Astrocyte of the cerebellum (primary cell): ENCODE measurements around the gene TTLL6.
"Not testable (repeated sequence)": the region's sequence is repeated elsewhere in the genome, so short reads cannot be mapped to it uniquely, and the experiment has no call there.

Experiments used
- DNase-seq: peaks from one replicate; pipeline ENCODE4 v3.0.0-alpha.2; 2011; ENCODE audit warnings: low read depth
- H3K4me3 ChIP-seq: 2 replicates; pipeline ENCODE4 v1.5.1; 2011; ENCODE audit warnings: mild to moderate bottlenecking, low read depth, low read length, moderate library complexity
- in situ Hi-C: cut with HindIII; loops from 2 replicates; pipeline ENCODE4 v1.10.0; 2017; ENCODE audit warnings: low sequenced_read_pairs
- TF ChIP-seq, protein P1 (sequence below): IDR thresholded peaks from 2 replicates; pipeline ENCODE4 v1.5.1; 2012; ENCODE audit warnings: low read length, low read depth, moderate library complexity, mild to moderate bottlenecking; ENCODE audit errors: missing control alignments

Gene TTLL6

DNA sequence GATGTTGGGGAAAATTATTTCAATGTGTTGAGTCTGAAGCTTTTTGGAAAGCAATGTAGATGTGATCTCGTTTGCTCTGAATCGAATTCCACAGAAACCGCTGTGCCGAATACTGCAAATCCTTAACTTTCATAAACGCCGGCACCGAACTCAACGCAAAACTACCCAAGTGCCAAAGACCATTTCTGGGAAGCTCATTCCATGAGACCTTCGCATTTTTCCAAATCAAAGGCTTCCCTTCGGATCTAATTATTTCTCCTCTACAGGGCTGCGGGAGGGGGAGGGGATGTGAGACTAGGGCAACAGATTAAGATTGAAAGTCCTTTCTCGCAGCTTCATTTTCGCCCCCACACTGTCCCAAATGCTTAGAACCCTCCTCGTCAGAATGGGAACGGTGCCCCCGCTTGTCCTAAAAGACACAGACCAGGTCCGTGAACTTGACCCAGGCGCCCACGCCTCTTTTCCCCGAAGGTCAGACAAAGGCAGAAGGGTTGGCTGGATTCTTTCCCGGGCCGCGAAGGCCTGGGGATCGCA, 98.7 kb downstream of the TTLL6 start:
- TF ChIP-seq, protein P1, sequence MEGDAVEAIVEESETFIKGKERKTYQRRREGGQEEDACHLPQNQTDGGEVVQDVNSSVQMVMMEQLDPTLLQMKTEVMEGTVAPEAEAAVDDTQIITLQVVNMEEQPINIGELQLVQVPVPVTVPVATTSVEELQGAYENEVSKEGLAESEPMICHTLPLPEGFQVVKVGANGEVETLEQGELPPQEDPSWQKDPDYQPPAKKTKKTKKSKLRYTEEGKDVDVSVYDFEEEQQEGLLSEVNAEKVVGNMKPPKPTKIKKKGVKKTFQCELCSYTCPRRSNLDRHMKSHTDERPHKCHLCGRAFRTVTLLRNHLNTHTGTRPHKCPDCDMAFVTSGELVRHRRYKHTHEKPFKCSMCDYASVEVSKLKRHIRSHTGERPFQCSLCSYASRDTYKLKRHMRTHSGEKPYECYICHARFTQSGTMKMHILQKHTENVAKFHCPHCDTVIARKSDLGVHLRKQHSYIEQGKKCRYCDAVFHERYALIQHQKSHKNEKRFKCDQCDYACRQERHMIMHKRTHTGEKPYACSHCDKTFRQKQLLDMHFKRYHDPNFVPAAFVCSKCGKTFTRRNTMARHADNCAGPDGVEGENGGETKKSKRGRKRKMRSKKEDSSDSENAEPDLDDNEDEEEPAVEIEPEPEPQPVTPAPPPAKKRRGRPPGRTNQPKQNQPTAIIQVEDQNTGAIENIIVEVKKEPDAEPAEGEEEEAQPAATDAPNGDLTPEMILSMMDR, result no peak
- in situ Hi-C loops, result loop anchor here (5.0 kb wide), 1 partner anchor 44 kb away; no protein-coding TSS in a partner anchor
- no peak overlapping the region for H3K4me3 ChIP-seq
- DNase-seq, result no peak

DNA sequence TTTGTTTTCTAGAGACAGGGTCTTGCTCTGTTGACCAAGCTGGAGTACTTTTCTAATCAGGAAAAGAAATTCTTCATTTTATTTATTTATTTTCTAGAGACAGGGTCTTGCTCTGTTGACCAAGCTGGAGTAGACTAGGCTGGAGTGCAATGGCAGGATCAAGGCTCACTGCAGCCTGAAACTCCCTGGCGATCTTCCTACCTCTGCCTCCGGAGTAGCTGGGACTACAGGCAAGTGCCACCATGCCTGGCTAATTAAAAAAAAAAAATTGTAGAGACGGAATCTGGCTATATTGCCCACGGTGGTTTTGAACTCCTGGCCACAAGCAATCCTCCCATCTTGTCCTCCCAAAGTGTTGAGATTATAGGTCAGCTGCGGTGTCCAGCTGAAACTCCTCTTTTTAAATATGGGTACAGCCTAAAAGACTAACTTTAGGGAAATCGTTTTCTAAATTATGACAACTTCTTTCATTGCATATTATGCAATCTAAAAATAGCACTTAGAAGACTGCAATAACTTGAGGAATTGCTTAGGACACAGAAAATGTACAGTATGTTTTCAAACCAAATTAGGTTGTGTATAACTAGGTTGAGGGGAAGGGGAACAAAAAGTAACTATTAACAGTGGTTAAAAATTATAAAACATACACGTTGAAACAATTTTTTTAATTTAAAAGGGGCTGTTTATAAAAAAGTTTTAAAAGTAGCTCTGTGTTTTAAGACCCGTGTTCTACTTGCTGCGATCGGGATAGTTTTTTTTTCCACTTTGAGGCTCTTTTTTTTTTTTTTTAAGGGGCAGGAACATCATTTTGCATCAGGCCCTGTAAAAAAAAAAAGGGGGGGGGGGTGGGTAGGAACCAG, 99.4 kb downstream of the TTLL6 start:
- H3K4me3 ChIP-seq, result no peak overlapping the region
- TF ChIP-seq, protein P1, result no peak
- in situ Hi-C loops, result loop anchor here (5.0 kb wide), 1 partner anchor 45 kb away; no protein-coding TSS in a partner anchor
- DNase-seq, result no peak

DNA sequence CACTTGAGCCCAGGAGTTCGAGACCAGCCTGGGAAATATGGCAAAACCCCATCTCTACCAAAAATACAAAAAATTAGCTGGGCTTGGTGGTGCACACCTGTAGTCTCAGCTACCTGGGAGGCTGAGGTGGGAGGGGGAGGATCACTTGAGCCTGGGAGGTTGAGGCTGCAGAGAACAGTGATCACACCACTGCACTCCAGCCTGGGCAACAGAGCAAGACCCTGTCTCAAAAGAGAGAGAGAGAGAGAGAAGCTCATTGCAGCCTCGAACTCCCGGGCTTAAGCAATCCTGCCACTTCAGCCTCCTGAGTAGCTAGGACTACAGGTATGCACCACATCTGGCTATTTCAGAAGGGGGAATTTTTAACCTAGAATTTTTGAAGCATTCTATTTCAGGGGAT, 100.5 kb downstream of the TTLL6 start:
- in situ Hi-C loops, result loop anchor here (5.0 kb wide), 1 partner anchor 46 kb away; no protein-coding TSS in a partner anchor
- H3K4me3 ChIP-seq, DNase-seq: not testable (repeated sequence)

DNA sequence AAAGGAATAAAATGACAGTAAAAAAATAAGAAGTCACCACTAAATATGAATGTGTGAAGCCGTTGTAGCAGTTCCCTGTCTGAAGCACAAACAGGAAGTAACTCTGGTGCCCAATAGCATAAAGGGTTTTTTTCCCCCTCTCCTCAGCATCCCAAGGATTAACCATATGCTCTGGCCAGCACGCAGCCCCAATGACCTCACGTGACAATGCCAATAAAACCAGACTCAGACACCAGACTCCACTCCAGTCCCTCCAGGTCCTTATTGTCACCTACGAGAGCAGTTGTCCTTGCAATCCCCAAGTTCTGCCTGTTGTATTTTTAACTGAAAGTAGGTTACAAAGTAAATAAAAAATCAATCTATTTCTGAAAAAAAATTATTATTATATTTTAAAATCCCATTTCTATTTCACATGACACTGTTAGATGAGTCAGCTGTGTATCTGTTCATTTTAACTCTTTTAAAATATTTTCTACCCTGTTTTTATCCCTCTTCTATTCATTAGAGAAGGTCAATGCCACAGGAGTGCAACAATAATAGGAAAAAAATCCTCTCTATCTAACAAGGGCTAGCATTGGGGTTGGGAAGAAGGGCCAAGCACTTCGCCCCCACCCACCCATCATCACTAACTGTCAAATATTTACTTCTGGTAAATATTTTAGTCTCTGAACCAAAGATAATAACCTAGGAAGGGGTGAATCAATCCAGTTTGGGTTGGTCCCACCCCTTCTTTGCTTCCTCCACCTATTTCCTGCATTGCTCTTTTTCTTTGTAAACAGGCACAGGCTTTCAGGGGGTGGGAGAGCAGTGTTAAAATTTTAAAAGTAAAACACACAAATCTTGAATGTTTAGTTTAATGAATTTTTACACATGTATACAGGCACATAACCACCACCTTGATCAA, 101.3 kb downstream of the TTLL6 start:
- no peak for DNase-seq
- no peak overlapping the region for H3K4me3 ChIP-seq
- TF ChIP-seq, protein P1, result no peak
- in situ Hi-C loops, result loop anchor here (5.0 kb wide), 1 partner anchor 47 kb away; no protein-coding TSS in a partner anchor
